Activated CD4-positive, CD25-positive, alpha-beta regulatory T cell treated with anti-CD3 and anti-CD28 coated beads, Interleukin-2, amount 50 U/mL, for 16 hours (primary cell): ENCODE data around the gene AOAH.

Experiments
- DNase-seq: peaks from one replicate; pipeline ENCODE4 v3.0.0-alpha.2; 2020; ENCODE audit warnings: low read depth, low spot score

Gene AOAH, protein sequence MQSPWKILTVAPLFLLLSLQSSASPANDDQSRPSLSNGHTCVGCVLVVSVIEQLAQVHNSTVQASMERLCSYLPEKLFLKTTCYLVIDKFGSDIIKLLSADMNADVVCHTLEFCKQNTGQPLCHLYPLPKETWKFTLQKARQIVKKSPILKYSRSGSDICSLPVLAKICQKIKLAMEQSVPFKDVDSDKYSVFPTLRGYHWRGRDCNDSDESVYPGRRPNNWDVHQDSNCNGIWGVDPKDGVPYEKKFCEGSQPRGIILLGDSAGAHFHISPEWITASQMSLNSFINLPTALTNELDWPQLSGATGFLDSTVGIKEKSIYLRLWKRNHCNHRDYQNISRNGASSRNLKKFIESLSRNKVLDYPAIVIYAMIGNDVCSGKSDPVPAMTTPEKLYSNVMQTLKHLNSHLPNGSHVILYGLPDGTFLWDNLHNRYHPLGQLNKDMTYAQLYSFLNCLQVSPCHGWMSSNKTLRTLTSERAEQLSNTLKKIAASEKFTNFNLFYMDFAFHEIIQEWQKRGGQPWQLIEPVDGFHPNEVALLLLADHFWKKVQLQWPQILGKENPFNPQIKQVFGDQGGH

DNA sequence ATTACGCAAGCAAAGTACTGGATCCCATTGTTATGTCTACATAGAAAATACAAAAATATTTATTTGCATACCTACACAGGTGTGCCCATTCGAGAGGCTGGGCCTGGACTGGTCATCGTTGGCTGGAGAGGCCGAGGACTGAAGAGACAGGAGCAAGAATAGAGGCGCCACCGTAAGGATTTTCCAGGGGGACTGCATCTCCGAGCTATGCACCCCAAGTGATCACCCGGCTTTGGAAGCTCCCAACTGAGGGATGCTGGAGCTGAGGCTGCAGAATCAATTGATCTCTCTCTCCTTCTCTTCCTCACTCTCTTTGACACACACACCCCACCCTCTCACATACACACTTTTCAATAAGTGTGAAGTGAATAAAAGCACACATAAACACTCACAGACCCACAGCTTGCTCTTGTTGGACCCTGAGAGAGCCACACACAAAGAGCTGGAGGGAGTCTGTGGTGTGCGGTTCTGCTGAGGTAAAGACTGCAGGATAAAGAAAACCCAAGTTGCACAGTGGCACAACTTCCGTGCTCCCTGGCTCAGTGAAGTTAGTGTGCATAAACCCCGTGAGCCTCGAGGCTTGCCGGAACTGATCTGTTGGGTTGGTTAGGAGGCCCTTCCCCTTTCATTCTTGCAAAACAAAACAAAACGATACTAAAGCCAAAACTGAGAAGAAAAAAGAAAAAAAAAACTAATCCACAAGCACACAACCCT, at the start of gene AOAH:
TSS of gene AOAH (minus strand) at position 544 of the 714 bp plus-strand sequence. CDS start at position 198, 346 bp downstream.
- DNase-seq = peak; percentile 26

DNA sequence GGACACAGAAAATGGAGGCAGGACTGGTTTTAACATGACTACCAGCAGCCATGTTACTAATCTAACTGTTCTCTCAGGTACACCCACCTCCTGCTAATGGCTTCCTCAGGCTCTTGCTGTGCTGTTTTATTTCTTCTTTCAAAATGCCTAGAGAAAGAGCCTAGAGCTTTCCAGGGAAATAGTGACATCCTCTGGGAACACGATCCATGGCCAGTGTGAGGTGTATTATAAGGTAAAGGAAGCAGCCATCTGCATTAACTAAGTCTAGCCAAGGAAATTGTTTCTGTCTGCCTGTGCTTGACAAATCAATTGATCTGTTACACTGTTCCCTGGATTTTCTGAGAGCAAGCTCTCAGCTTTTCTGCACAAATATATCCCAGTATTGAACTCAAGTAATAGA, 42.2 kb upstream of the AOAH start:
- no peak for DNase-seq

DNA sequence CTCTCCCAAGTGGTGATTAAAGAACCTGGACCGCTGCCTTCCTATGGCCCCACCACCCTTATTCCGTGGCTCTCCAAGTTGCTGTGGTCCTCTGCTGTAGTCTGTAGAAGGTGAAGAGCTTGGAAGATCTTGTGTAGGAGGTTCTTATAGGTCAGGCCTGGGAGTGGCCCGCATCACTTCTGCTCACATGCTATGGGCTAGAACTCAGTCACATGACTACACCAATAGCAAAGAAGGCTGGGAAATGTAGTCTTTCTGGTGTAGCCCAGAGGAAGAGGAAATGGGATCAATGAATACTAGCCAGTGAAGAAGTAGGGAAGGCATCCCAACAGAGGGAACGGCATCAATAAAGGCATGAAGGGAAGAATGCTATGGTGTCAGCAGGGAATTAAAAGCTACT, 41.3 kb upstream of the AOAH start:
- DNase-seq = no peak

DNA sequence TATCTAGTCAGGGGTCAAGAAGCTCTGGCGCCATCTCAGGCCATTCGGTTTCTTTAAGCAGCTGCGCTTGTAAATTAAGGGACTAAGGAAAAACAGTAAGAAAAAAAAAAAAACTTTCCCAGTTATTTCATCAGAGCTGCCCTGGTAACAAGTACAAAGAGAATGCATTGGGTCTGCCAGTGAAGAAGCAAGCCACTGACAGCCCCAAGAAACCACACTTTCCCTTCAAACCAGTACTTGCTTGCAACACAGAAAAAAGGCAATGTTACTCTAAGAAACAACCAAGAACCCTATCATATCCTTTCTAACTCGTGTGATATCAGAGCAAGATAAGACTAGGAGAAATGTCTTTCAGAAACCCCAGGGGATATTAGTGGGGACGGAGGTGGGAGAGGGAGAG, 40.6 kb upstream of the AOAH start:
- no peak for DNase-seq

DNA sequence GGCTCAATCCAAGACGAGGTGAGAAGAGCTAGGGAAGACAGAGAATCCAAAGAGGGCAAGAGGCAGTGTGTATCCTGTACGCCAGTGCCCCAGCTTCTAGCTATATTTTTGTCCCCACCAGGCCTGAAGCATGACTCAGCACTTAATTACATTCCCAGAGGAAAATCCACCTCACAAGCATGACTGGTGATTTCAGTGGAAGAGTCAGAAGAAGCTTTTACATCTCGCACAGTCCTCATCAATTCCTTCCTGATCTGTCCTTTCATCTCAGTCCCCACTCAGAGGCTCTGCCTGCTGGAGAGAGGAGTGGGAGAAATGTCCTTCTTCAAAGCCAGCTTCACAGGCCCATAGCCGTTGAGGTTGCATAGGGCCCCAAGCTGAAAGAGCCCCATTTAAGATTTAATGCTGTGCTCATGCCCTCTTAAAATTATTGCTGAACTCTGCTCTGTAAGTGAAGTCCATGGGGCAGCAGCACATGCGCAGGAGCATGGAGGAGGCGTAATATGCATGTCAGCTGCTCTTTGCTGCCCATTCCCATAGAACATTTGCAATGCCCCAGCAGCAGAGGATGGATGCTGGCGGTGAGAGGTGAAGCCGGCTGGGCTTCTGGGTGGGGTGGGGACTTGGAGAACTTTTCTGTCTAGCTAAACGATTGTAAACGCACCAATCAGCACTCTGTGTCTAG, 39.0 kb upstream of the AOAH start:
- no peak for DNase-seq

DNA sequence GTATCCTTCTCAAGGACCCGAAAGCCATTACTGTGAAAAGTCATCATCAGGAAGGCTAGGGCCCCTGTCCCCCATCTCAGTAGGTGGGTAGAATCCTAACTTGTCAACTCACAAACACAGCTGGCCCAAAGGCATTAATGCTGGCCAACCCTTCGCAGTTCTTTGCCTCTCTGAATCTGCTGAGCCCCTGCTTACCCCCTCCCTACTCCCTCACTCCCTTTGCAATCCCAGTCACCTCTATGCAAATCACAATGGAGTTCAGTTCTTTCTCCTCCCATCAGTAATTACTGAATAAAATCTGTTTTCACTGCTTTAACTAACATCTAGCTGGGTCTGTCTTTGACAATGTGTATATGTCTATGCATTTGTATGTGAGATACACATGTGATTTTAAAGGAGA, 38.1 kb upstream of the AOAH start:
- no peak for DNase-seq

DNA sequence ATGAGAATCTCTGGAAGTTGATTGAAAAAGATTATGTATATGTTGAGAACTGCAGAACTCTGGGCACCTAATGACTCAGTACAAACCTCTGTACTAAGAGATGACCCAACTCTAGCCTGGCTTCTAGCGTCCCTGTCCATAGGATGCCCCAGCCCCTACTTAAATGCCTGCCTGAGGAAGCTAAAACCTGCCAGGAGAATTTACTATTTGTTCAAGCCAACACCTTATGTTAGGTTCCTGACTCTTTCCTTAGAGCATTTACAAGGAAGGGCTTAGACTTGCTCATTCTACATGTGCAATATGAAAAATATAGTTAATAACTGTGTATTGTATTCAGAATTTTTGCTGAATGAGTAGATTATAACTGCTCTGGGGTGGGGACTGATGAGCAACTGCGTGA, 37.5 kb upstream of the AOAH start:
- DNase-seq = no peak

DNA sequence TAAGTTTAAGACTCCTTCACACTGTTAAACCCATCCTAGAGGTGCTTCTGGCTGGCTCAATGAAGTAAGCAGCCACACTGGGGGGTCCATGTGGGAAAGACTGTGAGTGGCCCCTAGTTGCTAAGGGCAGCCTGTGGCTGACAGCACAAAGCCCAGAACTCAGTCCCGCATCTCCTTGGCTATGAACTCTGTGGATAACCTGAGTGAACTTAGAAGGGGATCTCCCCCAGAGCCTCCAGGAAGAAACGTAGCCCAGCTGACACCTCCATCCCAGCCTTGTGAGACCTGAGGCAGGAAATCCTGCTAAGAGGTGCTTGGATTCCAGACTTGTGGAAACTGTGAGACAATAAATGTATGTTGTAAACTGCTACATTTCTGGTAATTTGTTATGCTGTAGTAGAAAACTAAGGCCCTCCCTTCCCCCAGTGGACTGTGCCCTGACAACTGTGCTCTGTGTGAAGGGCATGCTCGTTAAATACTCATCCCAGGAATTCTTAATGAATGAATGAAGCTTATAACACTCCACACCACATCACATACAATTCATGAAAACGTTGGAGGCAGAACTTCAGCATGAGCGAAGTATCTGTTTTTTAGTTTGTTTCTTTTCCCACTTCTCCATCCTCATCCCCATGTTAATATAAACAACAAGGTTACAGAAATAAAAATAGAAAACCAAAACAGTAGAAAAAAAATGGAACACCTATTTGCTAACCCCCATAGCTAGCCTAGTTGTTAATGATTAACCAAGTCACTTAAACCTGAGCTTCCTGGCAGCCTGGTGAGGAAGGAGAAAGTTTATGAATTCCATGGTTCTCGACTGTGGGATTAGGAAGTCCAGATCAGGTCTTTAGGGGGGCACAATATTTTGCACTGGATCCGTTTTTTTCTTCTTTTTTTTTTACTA, 36.8 kb upstream of the AOAH start:
- no peak for DNase-seq

DNA sequence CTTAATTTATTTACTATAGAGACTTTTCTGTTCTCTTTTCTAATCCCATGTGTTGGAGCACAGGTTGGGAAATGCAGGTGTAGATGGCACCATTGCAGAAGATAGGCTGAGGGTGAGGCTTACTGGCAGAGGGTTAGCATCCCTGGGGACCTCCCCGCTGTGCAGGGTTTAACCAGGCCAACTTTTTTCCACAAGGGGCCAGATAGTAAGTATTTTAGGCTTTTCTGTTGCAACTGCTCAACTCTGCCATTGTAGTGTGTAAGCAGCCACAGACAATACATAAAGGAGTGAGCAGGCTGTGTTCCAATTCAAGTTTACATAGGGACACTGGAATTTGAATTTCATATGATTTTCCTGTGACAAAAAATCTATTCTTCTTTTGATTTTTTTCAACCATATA, 34.6 kb upstream of the AOAH start:
- no peak for DNase-seq

DNA sequence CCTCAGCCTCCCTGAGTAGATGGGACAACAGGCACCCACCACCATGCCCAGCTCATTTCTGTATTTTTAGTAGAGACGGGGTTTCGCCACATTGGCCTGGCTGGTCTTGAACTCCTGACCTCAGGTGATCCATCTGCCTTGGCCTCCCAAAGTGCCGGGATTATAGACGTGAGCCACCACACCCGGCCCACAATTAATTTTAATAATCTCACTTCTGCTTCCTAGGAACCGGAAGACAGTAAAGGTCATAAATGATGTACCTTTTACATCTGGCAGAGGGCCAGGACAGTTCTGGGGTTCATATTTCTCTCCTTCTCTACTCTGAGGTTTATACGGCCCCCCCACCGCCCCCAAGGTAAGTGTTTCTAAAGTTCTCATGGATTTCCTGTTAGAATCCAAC, 31.2 kb upstream of the AOAH start:
- no peak for DNase-seq

DNA sequence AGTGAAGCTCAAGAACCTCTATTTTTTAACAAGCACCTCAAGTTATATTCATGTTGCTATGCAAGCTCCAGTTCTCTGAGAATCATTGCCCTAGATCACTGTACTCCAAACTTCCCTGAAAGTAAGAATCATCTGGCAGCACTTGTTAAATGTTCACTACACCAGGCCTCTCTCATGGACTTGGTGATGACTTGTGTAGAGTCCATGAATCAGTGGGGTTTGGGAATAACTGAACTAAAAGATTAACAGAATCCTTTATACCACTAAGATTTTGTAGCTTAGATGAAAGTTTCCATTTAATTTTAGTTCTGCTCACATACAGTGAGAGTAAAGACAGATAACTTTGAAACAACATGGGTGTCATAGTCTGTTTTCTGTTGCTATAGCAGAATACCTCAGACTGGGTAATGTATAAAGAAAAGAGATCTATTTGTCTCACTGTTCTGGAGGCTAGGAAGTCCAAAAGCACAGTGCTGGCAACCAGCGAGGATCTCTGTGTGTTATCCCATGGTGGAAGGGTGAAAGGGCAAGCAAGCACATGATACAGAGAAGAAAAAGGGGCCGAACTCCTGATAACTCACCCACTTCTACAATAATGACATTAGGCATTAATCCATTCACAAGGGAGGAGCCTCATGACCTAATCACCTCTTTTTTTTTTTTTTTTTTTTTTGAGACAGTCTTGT, 27.9 kb upstream of the AOAH start:
- DNase-seq = no peak

DNA sequence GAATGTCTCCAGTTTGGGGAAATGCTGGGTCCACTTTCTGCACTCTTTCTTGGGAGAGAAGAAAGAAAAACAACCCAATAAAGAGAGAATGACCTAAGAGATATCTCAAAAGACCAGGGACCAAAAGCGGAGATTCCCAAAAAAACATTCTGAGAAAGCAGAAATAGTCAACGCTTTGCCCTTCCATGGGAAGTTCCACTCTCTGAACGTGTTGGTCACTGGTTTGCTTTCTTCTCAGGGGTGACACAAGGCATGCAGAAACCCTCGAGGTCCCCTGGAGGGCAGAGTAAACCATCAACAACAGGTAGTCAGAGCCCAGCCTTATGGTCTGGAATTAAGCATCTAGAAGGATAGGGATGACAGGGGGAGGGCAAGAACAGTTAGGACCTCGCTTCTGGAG, 26.2 kb upstream of the AOAH start:
- no peak for DNase-seq

DNA sequence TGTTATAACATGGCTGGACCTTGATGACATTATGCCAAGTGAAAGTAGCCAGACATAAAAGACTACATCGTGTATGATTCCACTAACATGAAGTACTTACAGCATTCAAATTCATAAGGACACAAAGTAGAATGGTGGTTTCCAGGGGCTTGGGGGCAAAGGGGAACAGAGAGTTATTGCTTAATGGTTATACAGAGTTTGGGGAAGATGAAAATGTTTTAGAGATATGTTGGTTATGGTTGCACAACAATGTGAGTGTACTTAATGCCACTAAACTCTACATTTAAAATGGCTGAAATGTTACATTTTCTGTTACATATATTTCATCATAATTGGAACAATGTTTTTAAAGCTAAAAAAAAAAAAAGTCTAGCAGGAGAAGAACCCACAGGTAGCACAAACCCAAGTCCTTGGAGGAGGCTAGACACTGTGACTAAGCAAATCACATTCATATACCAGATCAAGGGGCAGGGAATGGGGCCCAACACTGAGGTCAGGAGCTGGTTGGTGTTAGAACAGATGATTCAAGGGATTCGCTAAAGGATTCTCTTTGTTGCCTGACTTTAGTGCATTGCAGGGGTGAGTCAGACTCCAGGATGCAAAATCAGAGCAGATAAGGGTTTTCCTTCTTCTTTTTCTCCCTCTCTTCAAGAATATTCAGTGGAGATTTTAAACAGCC, 25.1 kb upstream of the AOAH start:
- no peak for DNase-seq

DNA sequence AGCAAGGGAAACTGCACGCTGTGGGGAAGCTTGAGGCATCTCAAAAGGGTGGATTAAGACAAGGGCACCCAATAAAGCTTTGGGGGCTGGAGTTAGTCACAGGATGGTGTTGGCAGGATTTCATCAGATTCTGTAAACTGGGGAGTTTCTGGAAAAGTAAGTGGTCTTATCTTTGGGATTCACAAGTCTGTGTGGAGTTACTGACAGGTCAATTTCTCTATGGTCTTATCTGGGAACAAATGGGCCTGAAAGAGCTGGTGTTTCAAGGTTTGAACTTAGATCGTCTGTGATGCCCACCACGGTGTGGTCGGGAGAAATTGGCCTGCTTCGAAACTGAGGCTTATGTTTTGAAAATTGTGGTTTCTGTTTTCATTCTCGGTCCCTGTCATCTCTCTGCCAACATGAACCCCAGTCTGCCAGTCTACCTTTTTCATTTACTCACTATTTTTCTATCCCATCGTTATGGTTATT, 23.8 kb upstream of the AOAH start:
- no peak for DNase-seq

DNA sequence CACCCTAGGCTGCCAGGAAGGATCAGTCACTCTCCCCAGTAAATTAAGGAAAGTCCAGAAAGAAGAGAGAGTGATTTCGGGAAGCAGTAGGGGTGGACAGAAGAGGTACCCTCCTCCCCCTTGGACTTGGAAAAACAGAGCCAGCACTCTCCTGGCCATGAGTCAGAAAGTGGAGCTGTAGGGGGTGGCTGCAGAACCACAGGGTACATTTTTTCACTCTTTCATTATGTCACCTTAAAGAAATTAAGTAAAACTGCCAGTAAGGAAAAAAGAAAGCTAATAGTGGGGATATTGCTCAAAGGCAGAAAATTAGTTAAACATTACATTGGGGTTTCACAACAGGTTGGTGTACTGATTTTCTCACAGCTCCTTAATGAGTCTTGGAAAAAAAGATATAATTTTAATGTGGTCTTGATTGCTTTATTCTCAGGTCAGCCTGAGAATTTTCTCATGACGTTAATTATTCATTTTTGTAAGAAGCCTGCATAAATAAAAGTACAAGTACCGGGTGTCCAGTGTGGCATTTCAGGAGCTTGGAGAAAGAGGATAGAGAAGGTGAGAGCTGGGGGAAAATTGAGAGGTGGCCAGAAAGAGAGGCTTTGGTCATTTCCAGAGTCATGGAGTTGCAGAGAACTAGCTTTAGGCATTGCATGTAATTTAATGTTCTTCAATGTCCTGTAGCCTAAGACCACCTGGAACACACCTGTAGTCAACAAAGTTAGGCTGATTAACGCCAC, 23.2 kb upstream of the AOAH start:
- no peak for DNase-seq

DNA sequence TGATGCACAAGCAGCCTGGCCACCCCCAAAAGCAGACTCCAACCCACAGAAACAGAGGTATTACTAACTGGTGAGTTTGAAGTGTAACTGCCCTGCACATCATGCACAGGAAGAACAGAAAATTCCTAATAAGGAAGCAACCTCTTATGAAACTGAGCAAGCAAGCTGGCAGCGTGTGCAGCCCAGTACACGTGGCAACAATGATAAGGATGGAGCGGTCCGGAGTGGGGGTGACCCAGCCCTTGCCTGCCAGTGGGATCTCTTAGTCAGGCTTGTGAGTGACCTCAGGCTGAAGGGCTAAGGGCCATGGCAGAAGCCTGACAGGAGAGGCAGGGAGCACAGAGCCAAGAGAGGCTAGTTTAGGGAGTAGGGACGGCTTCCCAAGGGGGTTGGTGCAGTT, 22.1 kb upstream of the AOAH start:
- no peak for DNase-seq

DNA sequence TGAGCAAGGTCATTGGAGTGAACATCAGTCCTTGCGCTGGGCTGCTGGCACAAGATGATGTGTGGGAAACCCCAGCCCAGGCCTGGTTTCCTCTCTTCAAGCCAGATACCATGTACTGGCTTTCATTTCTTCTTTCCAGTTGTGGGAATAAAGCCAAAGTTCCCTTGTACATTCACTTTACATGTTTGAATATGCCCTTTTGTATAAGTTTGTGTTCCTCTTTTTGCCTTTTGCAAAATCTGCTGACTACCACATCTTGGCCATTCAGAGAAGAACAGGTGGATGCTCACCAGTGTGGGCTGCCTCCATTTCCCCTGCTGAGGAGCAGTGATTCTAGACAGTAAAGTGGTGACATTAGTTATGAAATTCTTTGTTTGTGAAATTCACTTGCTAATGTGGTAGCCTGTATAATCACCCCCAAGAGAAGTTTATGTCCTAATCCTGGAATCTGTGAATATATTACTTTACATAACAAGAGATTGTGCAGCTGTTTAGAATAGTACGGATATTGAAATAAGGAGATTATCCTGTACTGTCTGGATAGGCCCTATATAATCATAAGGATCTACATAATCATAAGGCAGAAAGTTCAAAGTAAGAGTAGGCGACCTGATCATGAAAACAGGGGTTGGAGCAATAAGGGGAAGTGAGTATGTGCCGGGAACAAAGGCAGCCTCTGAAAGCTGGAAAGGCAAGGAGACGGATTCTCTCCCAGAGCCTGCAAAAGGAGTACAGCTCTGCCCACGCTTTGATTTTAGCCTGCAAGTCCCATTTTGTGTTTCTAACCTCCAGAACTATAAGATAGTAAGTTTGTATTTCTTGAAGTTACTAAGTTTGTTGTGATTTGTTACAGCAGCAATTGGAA, 18.8 kb upstream of the AOAH start:
- no peak for DNase-seq

DNA sequence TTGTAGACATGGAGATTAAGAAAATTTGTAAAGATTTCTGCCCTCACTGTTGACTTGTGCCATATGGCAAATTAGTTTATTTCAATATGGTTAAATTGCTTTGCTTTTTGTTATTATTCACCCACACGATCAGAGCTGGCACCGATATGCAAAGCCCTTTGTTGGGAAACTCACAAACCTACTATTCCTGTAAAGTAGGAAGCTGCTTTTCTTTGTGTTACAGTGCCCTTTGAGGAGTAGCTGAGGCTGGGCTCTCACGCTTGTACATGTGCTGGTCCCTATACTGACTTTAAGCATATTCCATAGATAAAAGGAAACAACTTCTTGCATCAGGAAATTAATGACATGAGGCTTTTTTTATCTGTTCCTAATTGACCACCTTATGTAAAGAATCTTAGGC, 17.6 kb upstream of the AOAH start:
- DNase-seq = no peak
